ENCODE measurements around the gene RDH16. TPM values are rescaled to one million over a fixed set of nuclear protein-coding genes. Genes with fewer than 3 reads are reported as not detected.

The RDH16 gene
- total RNA-seq, 1 experiment from 2014 or later, result 0.59 TPM

- ChIA-PET POLR2A (no interaction called here), CTCF (no interaction called here), RAD21 (ENCODE audit: low non-redundant PET in 1 of 2, low total read pairs in 2 of 2, uncharacterized antibody in 2 of 2, unreplicated experiment in 2 of 2) (no interaction called here)
- TF ChIP-seq RAD21 (IDR thresholded peaks at IDR 0.05; ENCODE audit: low read depth) (no peak), POLR2A (IDR thresholded peaks at IDR 0.05; ENCODE audit: borderline replicate concordance, extremely low read depth, insufficient read depth, insufficient read length) (no peak), POLR2AphosphoS5 (IDR thresholded peaks at IDR 0.05; ENCODE audit: low read depth, low read length) (no peak), REST (IDR thresholded peaks at IDR 0.05; ENCODE audit: low read depth) (no peak), SIN3A (IDR thresholded peaks at IDR 0.05; ENCODE audit: low read depth) (no peak), YY1 (IDR thresholded peaks at IDR 0.05; ENCODE audit: extremely low read depth, insufficient replicate concordance, low read depth, low read length) (no peak), FOSL1 (IDR thresholded peaks at IDR 0.05; ENCODE audit: low read depth) (no peak), ZBTB33 (IDR thresholded peaks at IDR 0.05; ENCODE audit: extremely low read depth, insufficient replicate concordance, low read length) (no peak)
- TF ChIP-seq, protein P1, sequence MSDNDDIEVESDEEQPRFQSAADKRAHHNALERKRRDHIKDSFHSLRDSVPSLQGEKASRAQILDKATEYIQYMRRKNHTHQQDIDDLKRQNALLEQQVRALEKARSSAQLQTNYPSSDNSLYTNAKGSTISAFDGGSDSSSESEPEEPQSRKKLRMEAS (IDR thresholded peaks at IDR 0.05), result no peak
- TF ChIP-seq, protein P2, sequence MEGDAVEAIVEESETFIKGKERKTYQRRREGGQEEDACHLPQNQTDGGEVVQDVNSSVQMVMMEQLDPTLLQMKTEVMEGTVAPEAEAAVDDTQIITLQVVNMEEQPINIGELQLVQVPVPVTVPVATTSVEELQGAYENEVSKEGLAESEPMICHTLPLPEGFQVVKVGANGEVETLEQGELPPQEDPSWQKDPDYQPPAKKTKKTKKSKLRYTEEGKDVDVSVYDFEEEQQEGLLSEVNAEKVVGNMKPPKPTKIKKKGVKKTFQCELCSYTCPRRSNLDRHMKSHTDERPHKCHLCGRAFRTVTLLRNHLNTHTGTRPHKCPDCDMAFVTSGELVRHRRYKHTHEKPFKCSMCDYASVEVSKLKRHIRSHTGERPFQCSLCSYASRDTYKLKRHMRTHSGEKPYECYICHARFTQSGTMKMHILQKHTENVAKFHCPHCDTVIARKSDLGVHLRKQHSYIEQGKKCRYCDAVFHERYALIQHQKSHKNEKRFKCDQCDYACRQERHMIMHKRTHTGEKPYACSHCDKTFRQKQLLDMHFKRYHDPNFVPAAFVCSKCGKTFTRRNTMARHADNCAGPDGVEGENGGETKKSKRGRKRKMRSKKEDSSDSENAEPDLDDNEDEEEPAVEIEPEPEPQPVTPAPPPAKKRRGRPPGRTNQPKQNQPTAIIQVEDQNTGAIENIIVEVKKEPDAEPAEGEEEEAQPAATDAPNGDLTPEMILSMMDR (IDR thresholded peaks at IDR 0.05 in 2 of 3, conservative IDR thresholded peaks at IDR 0.05 in 1 of 3; ENCODE audit: borderline replicate concordance in 1 of 3, insufficient read depth in 1 of 3, low read depth in 2 of 3, low read length in 2 of 3), result no peak
- Histone ChIP-seq H2AFZ (ENCODE audit: low read depth, low read length, poor library complexity, severe bottlenecking) (no peak overlapping the region), H3K9me3 (ENCODE audit: control insufficient read depth in 1 of 2, insufficient read depth in 1 of 2, low read depth in 1 of 2, low read length in 2 of 2) (no peaks in the 10 kb centered on the region), H3K36me3 (ENCODE audit: control insufficient read depth in 1 of 2, insufficient read depth in 2 of 2, low read length in 2 of 2) (no peaks in the 10 kb centered on the region), H3K4me2 (ENCODE audit: low read length) (no peak overlapping the region), H3K9me2 (ENCODE audit: insufficient read depth) (no peaks in the 10 kb centered on the region), H3K4me1 (ENCODE audit: control insufficient read depth in 1 of 2, insufficient read depth in 2 of 2, low read length in 2 of 2) (peaks cover 0 to 5% of the 10 kb centered on the region in 2 experiments; a peak in 1 of 4 replicates), H4K20me1 (ENCODE audit: insufficient read depth) (no peaks in the 10 kb centered on the region), H3K27me3 (ENCODE audit: insufficient read depth, low read length) (no peaks in the 10 kb centered on the region), H3K79me2 (ENCODE audit: insufficient read depth, low read length) (no peaks in the 10 kb centered on the region), H3K4me3 (replicated peaks in 1 of 2; ENCODE audit: low read depth in 1 of 2, low read length in 2 of 2) (no peak overlapping the region), H3K9ac (ENCODE audit: low read length) (no peak overlapping the region), H3K27ac (ENCODE audit: low read depth, low read length) (no peak overlapping the region)
- intact Hi-C loops (cut with micrococcal nuclease), result loop anchor here (5.0 kb wide), 1 partner anchor 39 kb away; no protein-coding TSS in a partner anchor
- DNase-seq (ENCODE audit: low read depth, low spot score) (no peak), ATAC-seq (no peak)
- no TSS peak for BruUV-seq (replicated peaks)
Measured at GRCh38 chr12:56948457-56948777, 9.0 kb downstream of the RDH16 start.
